Tibial nerve (tissue), 4 donors: ENCODE results near the gene KRTAP3-1. TPM values are rescaled to one million over a fixed set of nuclear protein-coding genes. Genes with fewer than 3 reads are reported as not detected.

ENCODE experiments used
- DNase-seq, 2 donors: peaks; one replicate each; pipeline ENCODE4 v3.0.0-alpha.2; 2019; ENCODE audit warnings: low spot score in 2 of 2
- H3K27ac ChIP-seq, 4 donors: fragments of 200-600 bp; sonication (generic) in 3 of 4; one replicate each; pipeline ENCODE4 v1.5.1; 2017 to 2019; ENCODE audit warnings: mild to moderate bottlenecking in 1 of 4
- H3K27me3 ChIP-seq, 2 donors: fragments of 200-600 bp; sonication (generic) in 1 of 2; one replicate each; pipeline versions ENCODE4 v1.5.1 to v1.6.0; 2017 to 2019
- H3K36me3 ChIP-seq, 3 donors: fragments of 200-600 bp; sonication (generic); one replicate each; pipeline ENCODE4 v1.5.1; 2018 to 2019
- H3K4me1 ChIP-seq, 4 donors: fragments of 200-600 bp; sonication (generic) in 3 of 4; one replicate each; pipeline ENCODE4 v1.5.1; 2017 to 2019
- H3K4me3 ChIP-seq, 4 donors: fragments of 200-600 bp; sonication (generic) in 3 of 4; one replicate each; pipeline ENCODE4 v1.5.1; 2017 to 2019; ENCODE audit warnings: mild to moderate bottlenecking in 1 of 4, moderate library complexity in 1 of 4
- H3K9me3 ChIP-seq, 4 donors: fragments of 200-600 bp; sonication (generic) in 3 of 4; one replicate each; pipeline ENCODE4 v1.5.1; 2017 to 2019
- CTCF ChIP-seq, 5 experiments: fragments of 200-600 bp in 3 of 5; fragments of 450-650 bp in 2 of 5; sonication (generic) in 3 of 5; IDR thresholded peaks; one replicate each; pipeline ENCODE4 v1.5.1; 2016 to 2019; ENCODE audit warnings: antibody characterized with exemption in 5 of 5, mild to moderate bottlenecking in 3 of 5, moderate library complexity in 2 of 5
- EP300 ChIP-seq, 2 donors: sonication (generic); formaldehyde crosslinking; IDR thresholded peaks; one replicate each; pipeline ENCODE4 v1.6.1; 2017; ENCODE audit warnings: antibody characterized with exemption in 2 of 2, mild to moderate bottlenecking in 1 of 2
- POLR2A ChIP-seq, 2 donors: fragments of 450-650 bp; IDR thresholded peaks; one replicate each; pipeline ENCODE4 v1.6.1; 2017; ENCODE audit warnings: antibody characterized with exemption in 2 of 2, mild to moderate bottlenecking in 2 of 2, moderate library complexity in 2 of 2
- WGBS, 2 donors: methylation state at CpG; one replicate each; pipeline ENCODE4 v1.1.5; 2018; 5-methylcytosine and 5-hydroxymethylcytosine counted together
- total RNA-seq, 4 donors: library from RNA; depleted of rRNA; stranded (reverse); fragments of >200 nt; gene quantifications; one replicate each; pipeline ENCODE4 v1.1.0, GENCODE V29; 2016

KRTAP3-1 gene
- total RNA-seq, 4 donors from 2014 or later: not detected

- Histone ChIP-seq H3K27ac (no peak overlapping the region), H3K9me3 (no peaks in the 10 kb centered on the region), H3K27me3 (peaks cover 0 to 8% of the 10 kb centered on the region in 2 donors), H3K36me3 (no peaks in the 10 kb centered on the region), H3K4me3 (no peak overlapping the region), H3K4me1 (no peaks in the 10 kb centered on the region)
- no peak for TF ChIP-seq POLR2A (IDR thresholded peaks at IDR 0.05)
- no peak for DNase-seq
- 70 to 83% methylated on average over 1 of the region's 1 CpG for WGBS, 2 donors
Measured at GRCh38 chr17:40995116-40995515, 13.8 kb downstream of the KRTAP3-1 start.

GRCh38 chr17:40993839-40994238, 15.1 kb downstream of the KRTAP3-1 start, which contains the start of gene KRTAP3-3:
KRTAP3-3 (minus strand) TSS chr17:40994164; CDS start chr17:40994097, 67 bp downstream.
- WGBS, 2 donors: 27 to 30% methylated on average over 4 of the region's 4 CpGs
- H3K36me3 ChIP-seq: no peaks in the 10 kb centered on the region
- H3K4me1 ChIP-seq: no peaks in the 10 kb centered on the region
- no peak within 1 kb of the TSS for H3K27ac ChIP-seq
- H3K4me3 ChIP-seq: no peak within 1 kb of the TSS
- no peak for TF ChIP-seq EP300 (IDR thresholded peaks at IDR 0.05)
- no peak for TF ChIP-seq CTCF (IDR thresholded peaks at IDR 0.05)
- no peak for TF ChIP-seq POLR2A (IDR thresholded peaks at IDR 0.05)
- peaks cover 0 to 8% of the 10 kb centered on the region in 2 donors for H3K27me3 ChIP-seq
- no peaks in the 10 kb centered on the region for H3K9me3 ChIP-seq
- DNase-seq: no peak

GRCh38 chr17:40993084-40993483, 15.8 kb downstream of the KRTAP3-1 start:
- no peak for DNase-seq

GRCh38 chr17:40992666-40993065, 16.3 kb downstream of the KRTAP3-1 start:
- Histone ChIP-seq H3K4me3 (no peak overlapping the region), H3K36me3 (no peaks in the 10 kb centered on the region), H3K27me3 (peaks cover 0 to 8% of the 10 kb centered on the region in 2 donors), H3K4me1 (no peaks in the 10 kb centered on the region), H3K27ac (no peak overlapping the region), H3K9me3 (no peaks in the 10 kb centered on the region)
- TF ChIP-seq POLR2A (IDR thresholded peaks at IDR 0.05) (no peak), EP300 (IDR thresholded peaks at IDR 0.05) (no peak), CTCF (IDR thresholded peaks at IDR 0.05) (no peak)
- DNase-seq: no peak
- 59 to 63% methylated on average over 3 of the region's 3 CpGs for WGBS, 2 donors

More at GRCh38 chr17:40993084-40993483, 15.8 kb downstream of the KRTAP3-1 start:
- no peaks in the 10 kb centered on the region for H3K4me1 ChIP-seq
- peaks cover 0 to 8% of the 10 kb centered on the region in 2 donors for H3K27me3 ChIP-seq
- TF ChIP-seq POLR2A (IDR thresholded peaks at IDR 0.05) (no peak), CTCF (IDR thresholded peaks at IDR 0.05) (no peak), EP300 (IDR thresholded peaks at IDR 0.05) (no peak)
- H3K27ac ChIP-seq: no peak overlapping the region
- WGBS, 2 donors: 92 to 96% methylated on average over 2 of the region's 2 CpGs
- no peaks in the 10 kb centered on the region for H3K9me3 ChIP-seq
- H3K4me3 ChIP-seq: no peak overlapping the region
- H3K36me3 ChIP-seq: no peaks in the 10 kb centered on the region

GRCh38 chr17:40986920-40987319, 22.0 kb downstream of the KRTAP3-1 start:
- 68 to 70% methylated on average over 8 of the region's 8 CpGs for WGBS, 2 donors
- Histone ChIP-seq H3K36me3 (no peaks in the 10 kb centered on the region), H3K27me3 (no peaks in the 10 kb centered on the region), H3K9me3 (no peaks in the 10 kb centered on the region), H3K4me1 (no peaks in the 10 kb centered on the region), H3K27ac (no peak overlapping the region), H3K4me3 (no peak overlapping the region)
- no peak for DNase-seq
- TF ChIP-seq POLR2A (IDR thresholded peaks at IDR 0.05) (no peak), EP300 (IDR thresholded peaks at IDR 0.05) (no peak), CTCF (IDR thresholded peaks at IDR 0.05) (no peak)

GRCh38 chr17:40984226-40984625, 24.7 kb downstream of the KRTAP3-1 start, which contains the start of gene KRT40:
KRT40 (minus strand) TSS chr17:40984326; CDS start chr17:40984273, 53 bp downstream.
- Histone ChIP-seq H3K4me1 (peaks cover 0 to 10% (median 0%) of the 10 kb centered on the region in 4 donors), H3K27ac (no peak within 1 kb of the TSS), H3K4me3 (no peak within 1 kb of the TSS), H3K27me3 (no peaks in the 10 kb centered on the region), H3K9me3 (no peaks in the 10 kb centered on the region), H3K36me3 (no peaks in the 10 kb centered on the region)
- 49 to 52% methylated on average over 3 of the region's 3 CpGs for WGBS, 2 donors
- no peak for DNase-seq
- TF ChIP-seq POLR2A (IDR thresholded peaks at IDR 0.05): no peak
- no peak for TF ChIP-seq EP300 (IDR thresholded peaks at IDR 0.05)
- TF ChIP-seq CTCF (IDR thresholded peaks at IDR 0.05): no peak
